ENCODE measurements around the gene EME1.
"Not testable (repeated sequence)": the region's sequence is repeated elsewhere in the genome, so short reads cannot be mapped to it uniquely, and the experiment has no call there.

The EME1 gene

DNA sequence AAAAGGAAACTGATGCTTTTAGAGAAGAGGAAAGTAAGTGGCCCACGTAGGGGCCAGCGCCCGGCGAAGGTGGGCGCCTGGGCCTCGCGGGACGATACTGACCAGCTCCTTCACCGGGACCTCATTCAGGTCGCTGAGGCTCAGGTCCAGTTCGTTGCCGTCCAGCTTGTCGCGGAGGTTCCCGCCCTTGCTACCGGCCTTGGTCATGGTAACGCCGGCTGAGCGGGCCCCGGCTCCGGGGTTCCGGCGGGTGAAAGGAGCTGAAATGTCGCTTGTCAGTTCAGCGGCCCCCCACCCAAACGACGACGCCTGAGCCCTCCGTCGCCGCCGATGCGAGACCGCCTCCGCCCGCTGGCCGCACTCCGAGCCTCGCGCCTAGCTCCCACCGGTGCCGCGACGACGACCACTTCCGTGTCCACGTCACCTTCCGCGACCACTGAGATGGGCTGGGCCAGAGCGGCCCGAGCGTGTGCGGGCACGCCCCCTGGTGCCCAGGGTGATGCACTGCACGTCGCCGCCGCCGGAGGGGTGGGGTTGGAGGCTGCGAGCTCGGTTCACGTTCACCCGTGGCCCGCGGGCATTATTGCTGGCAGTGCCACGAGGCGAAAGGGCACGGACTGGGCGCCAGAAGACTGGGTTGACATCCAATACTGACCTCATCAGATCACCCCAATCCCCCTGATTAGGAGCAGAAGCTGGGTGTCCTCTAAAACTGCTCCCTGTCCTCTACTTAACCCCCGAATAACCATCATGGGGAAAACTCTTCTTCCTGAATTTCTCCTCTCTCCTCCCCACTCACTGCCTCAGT is 24.3 kb downstream of the EME1 start, which contains the start of gene LRRC59:
LRRC59 (minus strand) TSS at position 413 of the 808 bp plus-strand sequence; CDS start at position 207, 206 bp downstream.
- no peak within 1 kb of the TSS for H3K27ac ChIP-seq (ENCODE audit: low read depth, low read length, poor library complexity, severe bottlenecking)
- peaks cover 24% of the 10 kb centered on the region for H3K4me1 ChIP-seq (ENCODE audit: insufficient read depth, low read length, severe bottlenecking)
- H2AFZ ChIP-seq (ENCODE audit: low read length): peak within 1 kb of the TSS; percentile 86
- peaks cover 28% of the 10 kb centered on the region for H3K36me3 ChIP-seq (ENCODE audit: insufficient read depth, low read length)
- peak within 1 kb of the TSS; percentile 80 for H3K9ac ChIP-seq (ENCODE audit: low read length)
- H3F3A ChIP-seq (ENCODE audit: insufficient read depth, low read length): no peaks in the 10 kb centered on the region
- H4K20me1 ChIP-seq (ENCODE audit: insufficient read depth, low read length): no peaks in the 10 kb centered on the region
- H3K9me3 ChIP-seq (ENCODE audit: low read length): no peaks in the 10 kb centered on the region
- H3K4me3 ChIP-seq (ENCODE audit: low read depth, low read length, poor library complexity, severe bottlenecking): peak within 1 kb of the TSS; percentile 79
- TF ChIP-seq EZH2 (IDR thresholded peaks at IDR 0.05; ENCODE audit: borderline replicate concordance, low read length) (no peak), CTCF (IDR thresholded peaks at IDR 0.05; ENCODE audit: low read length) (peak; percentile 91)
- H3K9me2 ChIP-seq (ENCODE audit: low read depth, low read length): no peaks in the 10 kb centered on the region
- no peaks in the 10 kb centered on the region; the same call in 1 of the 2 replicates for H3K27me3 ChIP-seq (ENCODE audit: insufficient read depth, low read length)
- peaks cover 19% of the 10 kb centered on the region for H3K79me2 ChIP-seq (ENCODE audit: insufficient read depth, low read length)
- H3K4me2 ChIP-seq (ENCODE audit: low read length): peak within 1 kb of the TSS; percentile 92

GRCh38 chr17:50397919-50398285 is 24.9 kb downstream of the EME1 start:
- Histone ChIP-seq H3K27me3 (ENCODE audit: insufficient read depth, low read length) (no peaks in the 10 kb centered on the region; the same call in 1 of the 2 replicates), H4K20me1 (ENCODE audit: insufficient read depth, low read length) (no peaks in the 10 kb centered on the region), H3K79me2 (ENCODE audit: insufficient read depth, low read length) (peaks cover 19% of the 10 kb centered on the region), H3K9me3 (ENCODE audit: low read length) (no peaks in the 10 kb centered on the region), H3K9ac (ENCODE audit: low read length) (peak overlapping the region; percentile 32; the same call in 1 of the 2 replicates), H3K27ac (ENCODE audit: low read depth, low read length, poor library complexity, severe bottlenecking) (no peak overlapping the region), H3K4me2 (ENCODE audit: low read length) (peak overlapping the region; percentile 59), H3K4me1 (ENCODE audit: insufficient read depth, low read length, severe bottlenecking) (peaks cover 24% of the 10 kb centered on the region), H3F3A (ENCODE audit: insufficient read depth, low read length) (no peaks in the 10 kb centered on the region), H3K36me3 (ENCODE audit: insufficient read depth, low read length) (peaks cover 22% of the 10 kb centered on the region), H3K9me2 (ENCODE audit: low read depth, low read length) (no peaks in the 10 kb centered on the region), H3K4me3 (ENCODE audit: low read depth, low read length, poor library complexity, severe bottlenecking) (peak overlapping the region; percentile 79), H2AFZ (ENCODE audit: low read length) (peak overlapping the region; percentile 86)
- TF ChIP-seq EZH2 (IDR thresholded peaks at IDR 0.05; ENCODE audit: borderline replicate concordance, low read length): no peak
- TF ChIP-seq CTCF (IDR thresholded peaks at IDR 0.05; ENCODE audit: low read length): no peak

GRCh38 chr17:50398672-50399071 is 25.6 kb downstream of the EME1 start:
- not testable (repeated sequence) for H3K27me3 ChIP-seq (ENCODE audit: insufficient read depth, low read length); H3F3A ChIP-seq (ENCODE audit: insufficient read depth, low read length); H3K27ac ChIP-seq (ENCODE audit: low read depth, low read length, poor library complexity, severe bottlenecking); H3K9ac ChIP-seq (ENCODE audit: low read length); H3K4me3 ChIP-seq (ENCODE audit: low read depth, low read length, poor library complexity, severe bottlenecking); H3K9me2 ChIP-seq (ENCODE audit: low read depth, low read length); H2AFZ ChIP-seq (ENCODE audit: low read length); H3K9me3 ChIP-seq (ENCODE audit: low read length); H4K20me1 ChIP-seq (ENCODE audit: insufficient read depth, low read length); H3K4me2 ChIP-seq (ENCODE audit: low read length)
- Histone ChIP-seq H3K4me1 (ENCODE audit: insufficient read depth, low read length, severe bottlenecking) (peaks cover 24% of the 10 kb centered on the region), H3K79me2 (ENCODE audit: insufficient read depth, low read length) (peaks cover 19% of the 10 kb centered on the region), H3K36me3 (ENCODE audit: insufficient read depth, low read length) (peaks cover 14% of the 10 kb centered on the region)

GRCh38 chr17:50399591-50399990 is 26.6 kb downstream of the EME1 start:
- H3K27me3 ChIP-seq (ENCODE audit: insufficient read depth, low read length); H2AFZ ChIP-seq (ENCODE audit: low read length); H3K4me2 ChIP-seq (ENCODE audit: low read length); H3K36me3 ChIP-seq (ENCODE audit: insufficient read depth, low read length); H3K9me2 ChIP-seq (ENCODE audit: low read depth, low read length); H4K20me1 ChIP-seq (ENCODE audit: insufficient read depth, low read length); H3K27ac ChIP-seq (ENCODE audit: low read depth, low read length, poor library complexity, severe bottlenecking); H3F3A ChIP-seq (ENCODE audit: insufficient read depth, low read length); H3K4me3 ChIP-seq (ENCODE audit: low read depth, low read length, poor library complexity, severe bottlenecking); H3K9ac ChIP-seq (ENCODE audit: low read length); H3K9me3 ChIP-seq (ENCODE audit: low read length): not testable (repeated sequence)
- peaks cover 24% of the 10 kb centered on the region for H3K4me1 ChIP-seq (ENCODE audit: insufficient read depth, low read length, severe bottlenecking)
- peaks cover 19% of the 10 kb centered on the region for H3K79me2 ChIP-seq (ENCODE audit: insufficient read depth, low read length)

DNA sequence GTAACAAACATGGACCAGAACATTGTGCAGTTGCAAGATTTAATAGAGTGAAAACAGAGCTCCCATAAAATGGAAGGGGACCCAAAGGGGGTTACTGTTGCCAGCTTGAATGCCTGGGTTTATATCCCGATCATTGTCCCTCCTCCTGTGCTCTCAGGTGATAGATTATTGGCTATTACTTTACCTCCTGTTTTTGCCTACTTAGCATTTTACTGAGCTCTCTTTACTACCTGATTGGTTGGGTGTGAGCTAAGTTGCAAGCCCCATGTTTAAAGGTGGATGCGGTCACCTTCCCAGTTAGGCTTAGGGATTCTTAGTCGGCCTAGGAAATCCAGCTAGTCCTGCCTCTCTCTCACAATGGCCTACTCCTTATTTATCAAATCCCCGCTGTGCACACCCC is 32.3 kb downstream of the EME1 start:
- H3K36me3 ChIP-seq (ENCODE audit: insufficient read depth, low read length): not testable (repeated sequence)

More for the DNA sequence above, 32.3 kb downstream of the EME1 start:
- not testable (repeated sequence) for H3K4me3 ChIP-seq (ENCODE audit: low read depth, low read length, poor library complexity, severe bottlenecking); H3F3A ChIP-seq (ENCODE audit: insufficient read depth, low read length); H3K9me3 ChIP-seq (ENCODE audit: low read length); H3K9ac ChIP-seq (ENCODE audit: low read length); H4K20me1 ChIP-seq (ENCODE audit: insufficient read depth, low read length); H3K79me2 ChIP-seq (ENCODE audit: insufficient read depth, low read length); H3K27ac ChIP-seq (ENCODE audit: low read depth, low read length, poor library complexity, severe bottlenecking); H3K4me1 ChIP-seq (ENCODE audit: insufficient read depth, low read length, severe bottlenecking); H3K4me2 ChIP-seq (ENCODE audit: low read length); H3K9me2 ChIP-seq (ENCODE audit: low read depth, low read length); H2AFZ ChIP-seq (ENCODE audit: low read length); H3K27me3 ChIP-seq (ENCODE audit: insufficient read depth, low read length)

Data from OCI-LY1 (cell line).